PFSK-1 (cell line): ENCODE results near the gene CEL.

Experiments
- FOXP2 ChIP-seq: optimal IDR thresholded peaks from 2 replicates; pipeline ENCODE3; 2011; ENCODE audit warnings: borderline replicate concordance, control low read depth, inconsistent platforms; ENCODE audit not compliant: insufficient read depth; ENCODE audit errors: extremely low read length, extremely low read depth
- POLR2AphosphoS5 ChIP-seq: IDR thresholded peaks from 2 replicates; pipeline ENCODE4 v1.6.1; 2012; ENCODE audit warnings: low read depth, mild to moderate bottlenecking, control low read depth, low read length, moderate library complexity
- SIN3A ChIP-seq: IDR thresholded peaks from 2 replicates; pipeline ENCODE4 v1.6.1; 2012; ENCODE audit warnings: mild to moderate bottlenecking, low read length, moderate library complexity, borderline replicate concordance; ENCODE audit not compliant: insufficient read depth
- TAF1 ChIP-seq: IDR thresholded peaks from 2 replicates; pipeline ENCODE4 v1.6.1; 2012; ENCODE audit warnings: low read length, control low read depth, borderline replicate concordance; ENCODE audit not compliant: insufficient read depth
- TF ChIP-seq, protein P1 (sequence below), 2 experiments: IDR thresholded peaks; 2 replicates each; pipeline versions ENCODE4 v1.6.1 to v1.8.0; 2011 to 2012; ENCODE audit warnings: low read depth in 2 of 2, low read length in 2 of 2, control low read depth in 1 of 2, inconsistent platforms in 1 of 2, mild to moderate bottlenecking in 1 of 2, moderate library complexity in 1 of 2; ENCODE audit not compliant: insufficient read depth in 1 of 2

DNA sequence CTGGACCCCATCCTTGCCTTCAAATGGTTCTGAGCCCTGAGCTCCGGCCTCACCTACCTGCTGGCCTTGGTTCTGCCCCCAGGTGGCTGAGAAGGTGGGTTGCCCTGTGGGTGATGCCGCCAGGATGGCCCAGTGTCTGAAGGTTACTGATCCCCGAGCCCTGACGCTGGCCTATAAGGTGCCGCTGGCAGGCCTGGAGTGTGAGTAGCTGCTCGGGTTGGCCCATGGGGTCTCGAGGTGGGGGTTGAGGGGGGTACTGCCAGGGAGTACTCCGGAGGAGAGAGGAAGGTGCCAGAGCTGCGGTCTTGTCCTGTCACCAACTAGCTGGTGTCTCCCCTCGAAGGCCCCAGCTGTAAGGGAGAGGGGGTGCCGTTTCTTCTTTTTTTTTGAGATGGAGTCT is 5.2 kb downstream of the CEL start:
- TF ChIP-seq, protein P1, sequence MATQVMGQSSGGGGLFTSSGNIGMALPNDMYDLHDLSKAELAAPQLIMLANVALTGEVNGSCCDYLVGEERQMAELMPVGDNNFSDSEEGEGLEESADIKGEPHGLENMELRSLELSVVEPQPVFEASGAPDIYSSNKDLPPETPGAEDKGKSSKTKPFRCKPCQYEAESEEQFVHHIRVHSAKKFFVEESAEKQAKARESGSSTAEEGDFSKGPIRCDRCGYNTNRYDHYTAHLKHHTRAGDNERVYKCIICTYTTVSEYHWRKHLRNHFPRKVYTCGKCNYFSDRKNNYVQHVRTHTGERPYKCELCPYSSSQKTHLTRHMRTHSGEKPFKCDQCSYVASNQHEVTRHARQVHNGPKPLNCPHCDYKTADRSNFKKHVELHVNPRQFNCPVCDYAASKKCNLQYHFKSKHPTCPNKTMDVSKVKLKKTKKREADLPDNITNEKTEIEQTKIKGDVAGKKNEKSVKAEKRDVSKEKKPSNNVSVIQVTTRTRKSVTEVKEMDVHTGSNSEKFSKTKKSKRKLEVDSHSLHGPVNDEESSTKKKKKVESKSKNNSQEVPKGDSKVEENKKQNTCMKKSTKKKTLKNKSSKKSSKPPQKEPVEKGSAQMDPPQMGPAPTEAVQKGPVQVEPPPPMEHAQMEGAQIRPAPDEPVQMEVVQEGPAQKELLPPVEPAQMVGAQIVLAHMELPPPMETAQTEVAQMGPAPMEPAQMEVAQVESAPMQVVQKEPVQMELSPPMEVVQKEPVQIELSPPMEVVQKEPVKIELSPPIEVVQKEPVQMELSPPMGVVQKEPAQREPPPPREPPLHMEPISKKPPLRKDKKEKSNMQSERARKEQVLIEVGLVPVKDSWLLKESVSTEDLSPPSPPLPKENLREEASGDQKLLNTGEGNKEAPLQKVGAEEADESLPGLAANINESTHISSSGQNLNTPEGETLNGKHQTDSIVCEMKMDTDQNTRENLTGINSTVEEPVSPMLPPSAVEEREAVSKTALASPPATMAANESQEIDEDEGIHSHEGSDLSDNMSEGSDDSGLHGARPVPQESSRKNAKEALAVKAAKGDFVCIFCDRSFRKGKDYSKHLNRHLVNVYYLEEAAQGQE (IDR thresholded peaks at IDR 0.05; ENCODE audit: insufficient read depth in 1 of 2, low read depth in 2 of 2, low read length in 2 of 2) = no peak
- TF ChIP-seq POLR2AphosphoS5 (no peak), SIN3A (no peak), TAF1 (no peak), FOXP2 (no peak)
